H4 (cell line): ENCODE data around the gene CNTN4. TPM values are rescaled to one million over a fixed set of nuclear protein-coding genes. Genes with fewer than 3 reads are reported as not detected.

Experiments
- DNase-seq: peaks from one replicate; pipeline ENCODE4 v3.0.0-alpha.2; 2015; ENCODE audit warnings: low spot score
- total RNA-seq: library from RNA; depleted of rRNA; stranded (reverse); fragments of >200 nt; shearing (Covaris generic); gene quantifications from 2 replicates; pipeline ENCODE4 v1.2.3, GENCODE V29; 2014

Gene CNTN4
- total RNA-seq, 1 experiment from 2014 or later = 2.3 TPM

DNA sequence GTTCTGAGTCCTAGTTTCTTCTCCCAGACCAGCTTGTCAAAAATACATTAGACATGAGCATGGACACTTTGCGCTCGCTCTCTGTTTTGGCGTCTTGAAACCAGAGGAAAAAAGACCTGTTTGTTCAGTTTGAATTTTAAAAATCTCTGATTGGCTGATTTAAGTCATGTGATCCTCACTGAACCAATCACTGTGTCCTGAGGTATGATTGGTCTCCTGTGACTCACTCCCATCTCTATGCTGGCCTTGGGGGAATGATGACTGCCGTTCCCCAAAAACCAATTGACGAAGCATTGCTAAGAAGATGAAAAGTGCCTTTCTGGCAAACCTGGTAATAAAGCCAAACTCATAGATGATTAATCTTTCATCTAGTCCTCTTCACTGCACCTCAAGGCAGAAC, 755.0 kb downstream of the CNTN4 start:
- peak; percentile 17 for DNase-seq

DNA sequence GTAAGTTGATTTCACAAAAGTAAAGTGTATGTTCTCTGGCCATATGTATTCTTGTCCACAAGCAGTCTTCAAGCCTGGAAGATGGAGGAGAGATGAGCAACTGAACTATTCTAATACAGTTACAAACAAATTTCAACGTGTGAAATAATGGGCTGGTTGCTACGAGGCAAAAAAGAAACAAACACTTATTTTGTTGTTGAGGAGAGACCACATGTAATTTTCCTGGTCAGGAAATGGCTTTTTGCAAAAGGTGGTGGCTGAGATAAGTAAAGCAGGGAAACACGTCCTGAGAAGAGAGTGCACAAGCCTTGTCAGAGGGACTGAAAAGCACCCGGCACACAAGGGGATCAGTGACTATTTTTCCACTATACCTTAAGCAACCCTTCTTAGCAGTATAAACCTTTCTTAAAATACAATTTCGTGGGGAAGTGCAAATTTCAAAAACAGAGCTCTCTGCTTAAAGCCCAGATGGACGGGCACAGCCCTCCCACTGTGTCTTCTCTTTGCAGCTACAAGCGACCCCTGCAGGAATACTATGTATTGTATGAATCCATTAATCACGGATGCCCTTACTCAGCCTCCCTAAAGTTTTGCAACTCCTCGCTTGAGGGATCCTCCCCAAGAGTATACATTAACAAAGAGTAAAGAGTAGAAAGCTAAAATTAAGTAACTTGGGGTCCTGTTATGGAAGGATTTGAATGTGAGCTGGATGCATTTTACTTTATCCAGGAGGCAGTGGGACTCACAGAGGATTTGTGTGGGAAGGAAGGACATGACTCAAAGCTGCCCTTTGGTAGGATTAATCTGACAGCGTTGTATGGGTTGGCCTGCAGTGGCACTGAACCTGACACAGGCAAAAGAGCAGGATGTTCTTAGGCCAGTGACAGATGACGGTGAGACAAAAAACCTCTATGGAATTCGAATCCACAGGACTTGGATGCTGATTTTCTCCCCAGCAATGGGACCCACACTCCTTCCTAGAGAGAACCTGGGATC, 757.8 kb downstream of the CNTN4 start:
- peak; percentile 19 for DNase-seq

- no peak for DNase-seq
Observed at GRCh38 chr3:2860626-2861025, 762.0 kb downstream of the CNTN4 start.

GRCh38 chr3:2861120-2861519, 762.5 kb downstream of the CNTN4 start:
- no peak for DNase-seq

DNA sequence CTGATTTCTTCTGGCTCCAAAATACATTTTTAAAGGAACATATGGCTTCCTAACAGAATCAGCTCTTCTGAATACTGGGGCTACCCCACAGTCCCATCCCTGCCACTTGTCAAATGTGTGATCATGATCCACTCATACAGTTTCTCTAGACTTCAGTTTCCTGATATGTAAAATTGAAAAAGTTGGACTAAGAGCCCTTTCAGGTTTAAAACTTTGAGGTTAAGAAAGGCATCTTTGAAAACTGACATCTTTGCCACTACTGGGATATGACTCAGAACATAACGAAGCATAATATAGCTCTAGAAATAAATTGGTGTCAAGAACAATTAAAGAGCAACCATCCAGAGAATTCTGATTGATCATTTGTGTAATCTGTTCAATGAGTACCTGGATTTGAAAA, 763.3 kb downstream of the CNTN4 start:
- no peak for DNase-seq

DNA sequence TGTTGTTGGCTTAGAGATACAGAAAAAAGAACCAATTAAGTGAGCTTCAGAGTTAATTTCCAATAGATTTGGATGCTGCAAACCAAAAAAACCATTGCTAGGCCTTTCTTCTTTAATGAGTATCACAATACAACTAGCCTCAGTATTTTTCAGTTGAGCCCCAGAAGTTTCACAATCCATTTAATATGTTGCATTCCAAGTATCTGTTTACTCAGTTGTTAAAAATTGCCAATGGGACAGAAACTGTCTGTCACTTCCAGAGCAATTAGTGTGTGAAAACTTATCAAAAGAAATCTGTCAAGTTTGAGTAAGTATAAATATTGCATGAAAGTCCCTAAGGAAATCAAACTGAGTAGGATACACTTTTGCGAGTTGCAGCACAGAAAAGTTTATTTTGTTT, 763.7 kb downstream of the CNTN4 start:
- DNase-seq = no peak

GRCh38 chr3:2863127-2863526, 764.5 kb downstream of the CNTN4 start:
- DNase-seq = no peak

GRCh38 chr3:2869905-2870304, 771.2 kb downstream of the CNTN4 start:
- DNase-seq = no peak

DNA sequence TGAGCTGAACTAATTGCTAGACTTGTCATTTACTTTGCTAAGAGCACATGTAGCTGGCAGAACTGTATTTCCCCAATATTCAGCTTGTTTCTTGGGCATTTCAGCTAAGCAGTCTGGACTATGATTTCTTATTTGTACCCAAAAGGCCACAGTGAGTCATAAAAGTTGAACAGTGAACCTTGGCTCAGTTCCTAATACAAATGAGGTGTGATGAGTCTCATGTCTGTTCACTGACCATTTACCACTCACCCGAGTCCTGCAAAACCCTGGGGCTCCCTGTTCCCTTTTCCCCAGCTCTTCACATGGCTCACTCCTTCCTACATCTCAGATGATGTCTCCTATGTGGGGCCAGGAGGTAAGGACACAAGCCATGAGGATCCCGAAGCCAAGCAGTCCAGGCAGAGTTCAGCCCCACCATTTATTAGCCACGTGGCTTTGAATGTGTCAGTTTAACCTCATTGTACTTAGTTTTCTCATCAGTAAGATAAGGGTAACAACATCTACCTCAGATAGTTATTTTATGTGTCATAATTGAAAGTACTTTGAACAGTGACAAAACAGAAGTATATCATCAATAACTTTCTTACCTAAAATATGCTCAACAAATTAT, 772.2 kb downstream of the CNTN4 start:
- DNase-seq = no peak

- no peak for DNase-seq
Observed at GRCh38 chr3:2872884-2873283, 774.2 kb downstream of the CNTN4 start.

DNA sequence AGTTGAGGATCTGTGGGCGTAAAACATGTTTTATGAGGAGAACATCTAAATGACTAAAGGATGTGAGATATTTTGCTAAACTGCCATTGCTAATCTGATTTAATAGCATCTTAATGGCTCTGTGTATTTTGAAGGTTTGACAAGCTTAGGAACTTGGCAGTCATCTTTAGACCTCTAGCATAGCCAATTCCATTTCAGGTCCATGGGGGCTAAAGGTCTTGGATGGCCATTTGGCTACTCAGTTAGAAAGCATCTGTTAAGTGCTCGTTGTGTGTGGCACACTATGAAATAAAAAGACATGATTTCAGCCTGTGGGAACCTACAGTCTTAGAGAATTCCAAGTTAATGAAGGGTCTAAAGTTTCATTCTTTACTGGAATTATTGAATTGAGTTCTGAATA, 775.3 kb downstream of the CNTN4 start:
- DNase-seq = no peak

DNA sequence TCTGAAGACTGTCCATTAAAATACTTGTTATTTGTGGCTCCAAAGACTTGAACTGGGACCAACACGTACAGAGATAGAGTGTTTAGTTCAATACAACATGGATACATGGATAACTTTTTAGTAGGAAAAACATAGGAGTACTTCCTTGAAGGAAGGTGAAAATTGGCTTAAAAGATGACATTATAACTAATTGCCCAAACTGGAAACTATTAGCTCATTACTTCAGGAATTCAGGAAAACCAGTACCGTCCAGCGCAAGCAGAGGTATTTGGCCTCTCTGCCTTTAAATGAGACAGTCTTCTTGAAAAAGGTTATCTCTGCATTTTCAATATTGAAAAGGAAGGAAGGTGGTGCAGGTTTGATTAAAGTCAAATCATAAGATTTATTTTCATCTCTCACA, 777.0 kb downstream of the CNTN4 start:
- no peak for DNase-seq

DNA sequence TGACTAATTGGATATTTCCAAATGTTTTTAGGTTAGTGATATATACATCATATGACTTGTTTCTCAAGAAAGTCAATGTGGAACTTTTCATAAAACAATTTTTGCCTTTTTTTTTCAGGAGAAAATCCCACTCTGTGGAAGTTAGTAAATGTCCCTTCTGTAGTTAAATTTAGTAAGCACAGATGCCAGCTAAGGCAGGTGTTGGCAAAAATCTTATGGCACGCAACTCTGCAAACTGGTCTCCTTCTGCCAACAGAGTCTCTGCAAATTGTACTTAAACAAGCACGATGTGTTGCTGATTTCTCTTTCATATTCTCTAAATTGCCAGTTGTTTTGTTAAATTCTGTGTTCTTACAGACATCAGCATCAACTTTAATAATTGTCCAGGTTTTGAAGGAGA, 777.7 kb downstream of the CNTN4 start:
- no peak for DNase-seq

DNA sequence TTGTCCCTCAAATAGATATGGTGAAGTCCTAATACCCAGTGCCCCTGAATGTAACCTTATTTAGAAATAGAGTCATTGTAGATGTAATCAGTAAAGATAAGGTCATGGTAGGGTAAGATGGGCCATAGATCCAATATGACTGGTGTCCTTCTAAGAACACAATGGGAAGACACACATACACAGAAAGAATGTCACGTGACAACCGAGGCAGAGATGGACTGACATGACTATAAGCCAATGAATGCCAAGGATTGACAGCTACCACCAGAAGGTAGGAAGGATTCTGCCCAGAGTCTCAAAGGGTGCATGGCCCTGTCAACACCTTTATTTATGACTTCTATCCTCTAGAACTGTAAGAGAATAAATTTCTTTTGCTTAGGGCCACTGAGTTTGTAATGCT, 780.4 kb downstream of the CNTN4 start:
- no peak for DNase-seq

DNA sequence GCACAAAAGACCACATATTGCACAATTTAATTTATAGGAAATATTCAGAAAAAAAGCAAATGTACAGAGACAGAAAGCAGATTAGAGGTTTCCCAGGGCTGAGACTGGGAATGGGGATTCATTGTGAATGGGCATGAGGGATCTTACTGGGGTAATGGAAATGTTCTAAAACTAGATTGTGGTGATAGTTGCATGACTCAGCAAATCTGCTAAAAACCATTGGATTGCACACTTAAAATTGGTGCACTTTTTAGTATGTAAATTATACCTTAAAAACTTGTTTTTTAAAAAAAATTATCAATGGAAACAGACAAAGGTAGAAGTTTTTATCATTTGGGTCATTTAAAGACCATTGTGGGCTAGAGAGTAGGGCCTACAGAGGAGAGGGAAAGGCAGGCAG, 780.9 kb downstream of the CNTN4 start:
- DNase-seq = no peak

DNA sequence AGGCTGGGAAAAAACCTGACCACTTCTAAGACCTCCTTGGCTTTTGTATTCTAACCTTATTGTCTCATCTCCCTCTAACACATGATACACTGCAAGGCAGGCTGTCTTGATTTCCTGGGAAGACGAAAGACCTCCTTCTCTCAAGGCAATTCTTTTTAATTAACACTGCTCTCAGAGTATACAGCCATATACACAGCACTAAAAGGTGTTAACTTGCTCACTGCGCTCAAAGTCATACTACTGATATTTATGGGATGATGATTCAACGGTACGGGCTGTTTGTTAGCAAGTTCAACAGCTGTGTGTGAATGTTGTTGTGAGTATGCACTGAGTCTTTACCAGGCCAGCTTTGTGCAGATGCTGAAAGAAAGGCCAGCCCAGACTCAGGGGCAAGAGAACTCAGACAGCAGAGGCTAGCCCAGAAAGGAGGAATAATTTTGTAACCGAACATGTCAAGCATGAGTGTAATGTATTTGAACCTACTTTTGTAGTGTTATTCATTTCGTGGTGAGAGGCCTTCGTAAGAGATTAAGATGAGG, 781.6 kb downstream of the CNTN4 start:
- DNase-seq = no peak

DNA sequence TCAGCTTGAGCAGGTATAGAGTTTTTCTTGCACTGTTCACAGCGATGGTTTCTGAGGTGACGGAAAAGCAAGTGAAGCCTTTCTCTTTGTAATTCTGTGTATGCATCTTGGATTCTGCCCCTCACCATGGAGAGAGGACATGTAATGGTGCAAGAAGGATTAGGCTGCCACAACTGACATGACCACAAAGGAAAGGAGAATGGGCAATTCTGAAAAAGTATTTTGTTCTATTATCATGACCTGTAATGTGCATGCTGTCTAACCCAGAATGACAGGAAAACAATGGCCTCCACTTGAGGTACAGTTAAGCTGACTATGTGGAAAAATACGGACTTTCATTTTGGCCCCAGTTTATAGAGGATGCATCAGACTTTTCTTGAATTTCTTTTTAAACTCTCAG, 784.6 kb downstream of the CNTN4 start:
- no peak for DNase-seq

- no peak for DNase-seq
Observed at GRCh38 chr3:2888592-2888991, 789.9 kb downstream of the CNTN4 start.

DNA sequence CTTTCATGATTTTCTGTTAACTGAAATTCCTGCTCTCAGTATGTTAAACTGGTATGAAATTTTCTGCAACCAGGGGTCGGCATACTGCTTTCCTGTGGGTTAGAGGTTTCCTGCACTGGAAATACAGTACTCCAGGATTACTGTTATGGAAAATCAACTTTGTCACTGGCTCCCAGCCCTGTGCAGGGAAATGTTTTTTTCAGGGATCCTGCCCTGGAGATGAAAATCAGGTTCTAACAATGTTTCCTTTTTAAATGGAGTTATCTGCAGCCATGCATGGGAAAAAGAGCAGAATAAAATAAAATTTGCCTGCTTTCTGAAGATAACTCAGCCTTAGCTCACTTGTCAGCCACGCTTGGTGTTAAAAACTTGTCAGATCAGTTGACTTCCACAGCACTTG, 791.1 kb downstream of the CNTN4 start:
- no peak for DNase-seq

DNA sequence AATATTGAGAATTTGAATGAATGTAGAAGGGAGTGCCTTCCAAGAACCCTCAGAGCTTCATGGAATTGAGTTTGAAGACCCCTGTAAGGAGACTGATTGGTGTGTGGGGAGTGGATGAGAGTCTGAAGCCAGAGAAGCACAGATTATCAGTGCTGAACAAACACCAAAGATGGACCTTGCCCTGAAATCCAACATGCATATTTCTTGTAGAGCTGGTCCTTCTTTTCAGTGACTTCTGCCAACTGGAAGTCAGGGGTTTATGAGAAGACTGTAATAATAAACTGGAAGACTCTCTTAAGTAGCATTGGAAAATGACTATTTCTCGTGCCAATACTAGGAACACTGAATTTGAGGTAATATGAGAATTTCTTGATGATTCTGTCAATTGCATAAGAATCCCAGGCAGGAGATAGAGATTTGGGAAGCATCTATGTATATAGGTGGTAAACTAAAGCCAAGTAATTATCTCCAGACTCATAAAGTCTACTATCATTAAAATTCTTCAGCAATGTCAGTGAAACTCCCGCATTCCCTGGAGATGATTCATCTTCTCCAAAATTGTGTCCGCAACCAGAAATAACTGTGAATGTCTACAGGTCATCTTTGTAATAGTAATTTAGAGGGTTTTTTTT, 797.8 kb downstream of the CNTN4 start:
- no peak for DNase-seq

- no peak for DNase-seq
Observed at GRCh38 chr3:2897821-2898220, 799.2 kb downstream of the CNTN4 start.

- no peak for DNase-seq
Observed at GRCh38 chr3:2898591-2899353, 800.1 kb downstream of the CNTN4 start.
